HG02588 (cell line): ENCODE data around the gene PLEKHH2.
"Not testable (repeated sequence)": the region's sequence is repeated elsewhere in the genome, so short reads cannot be mapped to it uniquely, and the experiment has no call there.

Experiments used
- ATAC-seq: cut with Tn5 transposase; IDR thresholded peaks from one replicate; pipeline ENCODE4 v1.9.1; 2021; ENCODE audit warnings: mild to moderate bottlenecking, moderate library complexity; ENCODE audit not compliant: unreplicated experiment

The PLEKHH2 gene

GRCh38 chr2:43636153-43636552, 907 bp upstream of the PLEKHH2 start:
- not testable (repeated sequence) for ATAC-seq

- ATAC-seq, result no peak
Observed at GRCh38 chr2:43636621-43637020, 439 bp upstream of the PLEKHH2 start.

- ATAC-seq, result no peak
Observed at GRCh38 chr2:43642363-43642762, 5.3 kb downstream of the PLEKHH2 start.

- no peak for ATAC-seq
Observed at GRCh38 chr2:43643680-43644079, 6.6 kb downstream of the PLEKHH2 start.

- no peak for ATAC-seq
Observed at GRCh38 chr2:43648994-43649701, 12.1 kb downstream of the PLEKHH2 start.

GRCh38 chr2:43653506-43653905, 16.4 kb downstream of the PLEKHH2 start:
- ATAC-seq, result no peak

GRCh38 chr2:43657241-43657640, 20.2 kb downstream of the PLEKHH2 start:
- no peak for ATAC-seq

GRCh38 chr2:43675646-43676321, 38.7 kb downstream of the PLEKHH2 start:
- ATAC-seq, result no peak

GRCh38 chr2:43676322-43677050, 39.4 kb downstream of the PLEKHH2 start, which contains the start of gene C1GALT1C1L:
TSS of gene C1GALT1C1L (minus strand) at chr2:43676429. CDS start at chr2:43676322, 107 bp downstream.
- ATAC-seq, result no peak

GRCh38 chr2:43677783-43678182, 40.7 kb downstream of the PLEKHH2 start:
- not testable (repeated sequence) for ATAC-seq

- ATAC-seq, result no peak
Observed at GRCh38 chr2:43685357-43685756, 48.3 kb downstream of the PLEKHH2 start.

GRCh38 chr2:43689999-43690398, 52.9 kb downstream of the PLEKHH2 start:
- ATAC-seq, result no peak

- no peak for ATAC-seq
Observed at GRCh38 chr2:43692428-43692994, 55.5 kb downstream of the PLEKHH2 start.

- ATAC-seq, result not testable (repeated sequence)
Observed at GRCh38 chr2:43698140-43698539, 61.1 kb downstream of the PLEKHH2 start.

- ATAC-seq, result no peak
Observed at GRCh38 chr2:43699761-43700160, 62.7 kb downstream of the PLEKHH2 start.

- no peak for ATAC-seq
Observed at GRCh38 chr2:43701111-43701510, 64.1 kb downstream of the PLEKHH2 start.

- ATAC-seq, result no peak
Observed at GRCh38 chr2:43707255-43708015, 70.4 kb downstream of the PLEKHH2 start.

- no peak for ATAC-seq
Observed at GRCh38 chr2:43708178-43708577, 71.1 kb downstream of the PLEKHH2 start.

GRCh38 chr2:43708891-43709290, 71.8 kb downstream of the PLEKHH2 start:
- ATAC-seq, result no peak

- ATAC-seq, result no peak
Observed at GRCh38 chr2:43710866-43711265, 73.8 kb downstream of the PLEKHH2 start.

- ATAC-seq, result no peak
Observed at GRCh38 chr2:43714164-43714563, 77.1 kb downstream of the PLEKHH2 start.
